RWPE2 (cell line): ENCODE measurements around the gene NLGN4X.

ENCODE experiments used
- ATAC-seq: fragments of 200-7000 bp; cut with Tn5 transposase; 3 replicates; pipeline ENCODE4 v1.9.1; 2021; ENCODE audit warnings: low read depth
- DNase-seq: peaks from one replicate; pipeline ENCODE4 v3.0.0-alpha.2; 2020; ENCODE audit warnings: low spot score
- H3K27ac ChIP-seq: fragments of 450-650 bp; 2 replicates; pipeline ENCODE4 v1.5.1; 2017; ENCODE audit warnings: mild to moderate bottlenecking; ENCODE audit not compliant: poor library complexity, severe bottlenecking
- H3K27me3 ChIP-seq: fragments of 250-450 bp; sonication (Bioruptor Pico); 2 replicates; pipeline ENCODE4 v1.5.1; 2021; ENCODE audit warnings: mild to moderate bottlenecking, moderate library complexity; ENCODE audit not compliant: insufficient read depth, poor library complexity, severe bottlenecking
- H3K36me3 ChIP-seq: fragments of 250-450 bp; sonication (Bioruptor Pico); 2 replicates; pipeline ENCODE4 v1.5.1; 2020; ENCODE audit warnings: low read depth, mild to moderate bottlenecking, moderate library complexity
- H3K4me1 ChIP-seq: fragments of 250-450 bp; sonication (Bioruptor Pico); 2 replicates; pipeline ENCODE4 v1.5.1; 2021; ENCODE audit warnings: mild to moderate bottlenecking, moderate library complexity; ENCODE audit not compliant: insufficient read depth, poor library complexity, severe bottlenecking
- H3K4me3 ChIP-seq: fragments of 250-450 bp; sonication (Bioruptor Pico); 2 replicates; pipeline ENCODE4 v1.5.1; 2021; ENCODE audit warnings: mild to moderate bottlenecking, moderate library complexity; ENCODE audit not compliant: severe bottlenecking
- H3K9me3 ChIP-seq: fragments of 250-450 bp; sonication (Bioruptor Pico); 2 replicates; pipeline ENCODE4 v1.5.1; 2021; ENCODE audit warnings: mild to moderate bottlenecking, moderate library complexity; ENCODE audit not compliant: severe bottlenecking
- CTCF ChIP-seq: fragments of 450-650 bp; IDR thresholded peaks from one replicate; pipeline ENCODE4 v1.5.1; 2017; ENCODE audit warnings: mild to moderate bottlenecking, moderate library complexity; ENCODE audit not compliant: poor library complexity, severe bottlenecking

NLGN4X gene

GRCh38 chrX:6225911-6226595, 2.6 kb downstream of the NLGN4X start:
- no peak for DNase-seq
- Histone ChIP-seq H3K4me3 (peak overlapping the region; percentile 15), H3K9me3 (no peaks in the 10 kb centered on the region), H3K36me3 (no peaks in the 10 kb centered on the region), H3K27ac (no peak overlapping the region), H3K27me3 (peaks cover 44% of the 10 kb centered on the region), H3K4me1 (no peaks in the 10 kb centered on the region)
- ATAC-seq: no peak
- TF ChIP-seq CTCF: no peak

GRCh38 chrX:6225288-6225910, 3.3 kb downstream of the NLGN4X start:
- Histone ChIP-seq H3K36me3 (no peaks in the 10 kb centered on the region), H3K9me3 (no peaks in the 10 kb centered on the region), H3K4me1 (no peaks in the 10 kb centered on the region), H3K4me3 (no peak overlapping the region), H3K27me3 (peaks cover 44% of the 10 kb centered on the region), H3K27ac (no peak overlapping the region)
- TF ChIP-seq CTCF: no peak
- no peak for ATAC-seq
- no peak for DNase-seq

- ATAC-seq (no peak), DNase-seq (no peak)
- no peaks in the 10 kb centered on the region for H3K36me3 ChIP-seq
- no peak overlapping the region for H3K4me3 ChIP-seq
- TF ChIP-seq CTCF: no peak
- H3K27ac ChIP-seq: no peak overlapping the region
- H3K4me1 ChIP-seq: no peaks in the 10 kb centered on the region
- H3K27me3 ChIP-seq: peaks cover 30% of the 10 kb centered on the region
- no peaks in the 10 kb centered on the region for H3K9me3 ChIP-seq
Observed at GRCh38 chrX:6223516-6223915, 5.2 kb downstream of the NLGN4X start.

- no peak overlapping the region for H3K27ac ChIP-seq
- no peak for DNase-seq
- H3K4me3 ChIP-seq: no peak overlapping the region
- no peaks in the 10 kb centered on the region for H3K36me3 ChIP-seq
- no peaks in the 10 kb centered on the region for H3K27me3 ChIP-seq
- ATAC-seq: no peak
- H3K9me3 ChIP-seq: no peaks in the 10 kb centered on the region
- no peak for TF ChIP-seq CTCF
- H3K4me1 ChIP-seq: no peaks in the 10 kb centered on the region
Observed at GRCh38 chrX:6210230-6210629, 18.4 kb downstream of the NLGN4X start.
